Umbilical cord (tissue), 2 donors: ENCODE measurements around the gene MAP4K4. TPM values are rescaled to one million over a fixed set of nuclear protein-coding genes. Genes with fewer than 3 reads are reported as not detected.
"Not testable (repeated sequence)": the region's sequence is repeated elsewhere in the genome, so short reads cannot be mapped to it uniquely, and the experiment has no call there.

ENCODE experiments used
- DNase-seq: peaks from one replicate; pipeline ENCODE4 v3.0.0-alpha.2; 2015; ENCODE audit warnings: low spot score
- total RNA-seq: library from RNA; depleted of rRNA; stranded (reverse); fragments of >200 nt; gene quantifications from one replicate; pipeline ENCODE4 v1.2.3, GENCODE V29; 2014; ENCODE audit warnings: low replicate concordance; ENCODE audit not compliant: insufficient read depth

Gene MAP4K4
- total RNA-seq, 1 donor from 2014 or later, result 79.7 TPM

DNA sequence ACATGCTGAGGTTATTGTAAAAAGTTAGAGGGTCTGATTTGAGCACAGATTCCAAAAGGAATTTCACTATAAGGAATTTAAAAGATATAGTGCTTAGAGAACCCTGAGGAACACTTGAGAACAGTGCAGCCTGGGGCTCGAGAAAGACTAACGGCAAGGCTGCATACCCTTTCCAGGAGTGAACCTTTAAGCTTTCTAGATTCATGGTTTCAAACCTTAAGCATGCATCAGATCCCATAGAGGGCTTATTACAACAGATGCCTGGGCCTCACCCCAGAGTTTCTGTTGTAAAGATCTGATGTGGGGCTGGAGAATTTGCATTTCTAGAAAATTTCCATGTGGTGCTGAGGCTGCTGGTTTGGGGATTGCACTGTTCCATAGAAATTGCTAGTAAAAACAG, 203.7 kb downstream of the MAP4K4 start:
- DNase-seq, result no peak

DNA sequence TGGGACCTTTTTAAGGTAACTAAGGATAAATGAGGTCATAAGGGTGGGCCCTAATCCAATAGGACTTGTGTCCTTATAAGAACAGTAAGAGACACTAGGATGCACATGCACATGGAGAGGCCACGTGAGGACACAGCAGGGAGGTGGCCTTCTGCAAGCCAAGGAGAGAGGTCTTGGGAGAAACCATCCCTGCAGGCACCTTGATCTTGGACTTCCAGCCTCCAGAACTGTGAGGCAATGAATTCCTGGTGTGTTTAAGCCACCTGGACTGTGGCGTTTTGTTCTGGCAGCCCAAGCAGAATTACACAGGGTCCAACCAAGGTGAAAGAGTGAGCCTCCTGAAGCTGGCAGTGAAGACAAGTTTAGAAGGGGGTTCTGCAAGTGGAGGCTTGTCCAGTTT, 204.7 kb downstream of the MAP4K4 start:
- DNase-seq, result no peak

DNA sequence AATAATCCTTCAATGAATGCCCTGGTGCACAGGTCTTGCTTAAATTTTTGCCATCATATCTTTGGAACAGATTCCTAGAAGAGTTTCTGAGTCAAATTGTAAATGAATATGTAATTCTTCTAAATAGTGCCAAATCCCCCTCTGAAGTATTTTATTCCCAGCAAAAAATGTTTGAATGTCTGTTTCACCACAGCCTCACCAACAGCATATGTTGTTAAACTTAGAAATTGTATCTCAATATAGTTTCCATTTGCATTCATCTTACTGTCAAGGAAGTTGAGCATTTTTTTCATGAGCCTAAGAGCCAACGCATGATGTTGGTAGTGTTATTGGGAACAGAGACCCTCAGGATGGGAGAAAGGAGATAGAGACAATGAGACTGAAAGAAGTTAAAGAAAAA, 207.4 kb downstream of the MAP4K4 start:
- DNase-seq, result no peak

DNA sequence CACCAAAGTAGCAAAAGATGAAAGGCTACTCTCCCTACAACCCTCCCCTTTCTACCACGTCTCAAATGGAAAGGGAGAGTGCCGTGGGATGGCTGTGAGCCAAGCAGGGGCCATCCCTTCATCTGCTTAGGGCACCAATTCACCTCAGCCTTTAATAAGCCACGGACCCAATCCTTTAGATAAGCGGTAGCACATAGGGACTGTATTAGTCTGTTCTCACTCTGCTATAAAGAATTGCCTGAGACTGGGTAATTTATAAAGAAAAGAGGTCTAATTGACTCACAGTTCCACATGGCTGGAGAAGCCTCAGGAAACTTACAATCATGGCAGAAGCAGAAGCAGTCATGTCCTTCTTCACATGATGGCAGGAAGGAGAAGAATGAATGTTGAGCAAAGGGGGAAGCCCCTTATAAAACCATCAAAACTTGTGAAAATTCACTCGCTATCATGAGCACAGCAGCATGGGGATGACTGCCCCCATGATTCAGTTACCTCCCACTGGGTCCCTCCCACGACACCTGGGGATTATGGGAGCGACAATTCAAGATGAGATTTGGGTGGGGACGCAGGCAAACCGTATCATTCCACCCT, 208.3 kb downstream of the MAP4K4 start:
- DNase-seq, result no peak

DNA sequence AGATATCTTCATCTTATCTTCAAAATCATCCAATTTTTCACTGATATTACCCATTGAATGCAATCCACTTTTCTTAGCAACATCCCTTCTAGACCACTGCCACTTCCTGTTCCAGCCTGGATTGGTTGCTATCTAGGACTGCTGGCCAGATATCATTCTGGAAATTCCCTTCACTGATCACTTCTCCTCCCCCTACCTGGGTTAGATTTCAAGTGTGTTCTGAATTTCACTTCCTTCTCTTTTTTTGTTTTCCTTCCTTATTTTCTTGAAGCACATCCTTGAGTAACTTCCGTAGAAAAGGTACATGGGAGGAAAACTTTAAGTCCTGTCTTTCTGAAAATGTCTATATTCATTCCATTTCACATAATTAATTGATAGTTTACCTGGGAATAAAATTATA, 212.3 kb downstream of the MAP4K4 start:
- DNase-seq, result no peak

DNA sequence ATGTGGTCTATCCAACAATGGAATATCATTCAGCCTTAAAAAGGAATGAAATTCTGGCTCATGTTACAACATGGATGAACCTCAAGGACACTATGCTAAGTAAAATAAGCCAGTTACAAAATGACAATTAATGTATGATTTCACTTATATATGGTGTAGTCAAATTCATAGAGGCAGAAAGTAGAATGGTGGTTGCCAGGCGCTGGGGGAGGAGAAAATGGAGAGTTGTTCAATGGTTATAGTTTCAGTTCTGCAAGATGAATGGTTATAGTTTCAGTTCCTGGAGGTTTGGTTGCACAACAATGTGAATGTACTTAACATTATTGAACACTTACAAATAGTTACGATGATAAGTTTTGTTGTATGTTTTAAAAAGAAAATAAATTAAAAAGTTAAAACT, 215.0 kb downstream of the MAP4K4 start:
- no peak for DNase-seq

DNA sequence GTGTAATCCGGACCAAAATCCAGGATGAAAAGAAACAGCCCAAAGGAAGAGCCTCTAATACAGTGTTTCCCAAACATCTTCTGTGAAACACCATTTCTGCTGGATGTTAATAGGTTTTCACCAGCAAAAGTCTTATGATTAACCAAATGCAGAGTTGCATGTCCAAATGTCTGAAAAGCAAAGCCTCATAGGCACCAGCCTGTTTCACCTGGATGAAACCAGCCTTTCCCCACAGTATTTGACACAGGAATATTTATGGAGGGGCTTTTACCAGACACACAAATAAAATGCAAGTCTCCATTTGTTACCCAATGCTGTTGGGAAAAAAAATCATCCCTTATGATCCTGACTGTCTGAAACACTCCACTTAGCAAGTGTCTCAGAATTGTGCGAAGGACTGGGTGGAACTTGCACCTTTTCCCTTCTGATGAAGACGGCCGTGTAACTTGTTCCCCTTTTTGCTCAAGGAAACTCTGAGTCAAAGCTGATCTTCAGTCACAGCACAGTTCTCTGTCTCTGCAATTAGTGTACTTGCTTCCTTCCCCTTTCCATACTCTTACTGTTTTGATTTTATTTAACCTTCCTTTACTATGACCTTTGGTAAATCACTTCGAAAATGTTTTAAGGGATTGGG, 223.9 kb downstream of the MAP4K4 start:
- DNase-seq, result peak; percentile 45

DNA sequence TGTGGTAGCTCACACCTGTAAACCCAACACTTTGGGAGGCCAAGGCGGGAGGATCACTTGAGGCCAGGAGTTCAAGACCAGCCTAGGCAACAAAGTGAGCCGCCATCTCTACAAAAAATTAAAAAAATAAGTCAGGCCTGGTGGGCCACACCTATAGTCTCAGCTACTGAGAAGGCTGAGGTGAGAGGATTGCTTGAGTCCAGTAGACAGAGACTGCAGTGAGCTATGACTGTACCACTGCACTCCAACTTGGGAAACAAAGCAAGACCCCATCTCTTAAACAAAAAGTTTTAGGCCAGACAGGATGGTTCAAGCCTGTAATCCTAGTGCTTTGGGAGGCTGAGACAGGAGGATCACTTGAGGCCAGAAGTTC, 224.4 kb downstream of the MAP4K4 start:
- DNase-seq, result no peak

DNA sequence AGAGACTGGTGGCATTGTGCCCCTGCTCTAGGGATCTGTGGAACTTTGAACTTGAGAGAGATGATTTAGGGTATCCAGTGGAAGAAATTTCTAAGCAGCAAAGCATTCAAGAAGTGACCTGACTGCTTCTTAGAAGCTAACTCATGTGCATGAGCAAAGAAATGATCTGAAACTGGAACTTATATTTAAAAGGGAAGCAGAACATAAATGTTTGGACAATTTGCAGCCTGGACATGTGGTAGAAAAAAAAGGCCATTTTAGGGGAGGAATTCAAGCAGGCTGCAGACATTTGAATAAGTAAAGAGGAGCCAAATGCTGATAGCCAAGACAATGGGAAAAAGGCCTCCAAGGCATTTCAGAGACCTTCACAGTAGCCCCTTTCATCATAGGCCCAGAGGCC, 226.8 kb downstream of the MAP4K4 start:
- not testable (repeated sequence) for DNase-seq

DNA sequence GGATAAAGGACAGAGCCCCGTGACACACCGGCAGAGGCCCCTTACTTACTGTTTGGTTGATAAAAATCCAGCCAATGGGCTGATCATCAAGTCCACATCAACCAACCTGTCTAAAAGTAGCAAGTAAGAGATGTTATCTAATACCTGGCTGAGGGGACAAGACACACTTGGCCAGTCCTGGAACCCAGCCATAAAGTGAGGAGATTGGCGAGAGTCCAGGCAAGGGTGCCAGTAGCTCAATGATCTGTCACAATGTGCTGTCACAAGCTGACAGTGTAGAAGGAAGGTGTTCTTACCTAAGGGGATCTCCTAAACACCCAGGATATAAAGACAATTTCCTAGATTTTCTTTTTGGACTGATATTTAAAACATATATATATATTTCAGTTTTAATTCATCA, 232.5 kb downstream of the MAP4K4 start:
- DNase-seq, result no peak

DNA sequence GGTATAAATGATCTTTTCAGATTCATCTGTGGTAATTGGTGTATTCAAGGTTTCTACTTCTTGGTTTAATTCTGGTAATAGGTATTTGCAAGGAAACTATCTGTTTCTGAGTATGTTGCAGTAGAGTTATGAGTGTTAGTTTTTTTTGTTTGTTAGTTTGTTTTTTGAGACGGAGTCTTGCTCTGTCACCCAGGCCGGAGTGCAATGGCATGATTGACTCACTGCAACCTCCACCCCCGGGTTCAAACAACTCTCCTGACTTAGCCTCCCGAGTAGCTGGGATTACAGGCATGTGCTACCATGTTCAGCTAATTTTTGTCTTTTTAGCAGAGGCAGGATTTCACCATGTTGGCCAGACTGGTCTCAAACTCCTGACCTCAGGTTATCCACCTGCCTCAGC, 233.3 kb downstream of the MAP4K4 start:
- no peak for DNase-seq

DNA sequence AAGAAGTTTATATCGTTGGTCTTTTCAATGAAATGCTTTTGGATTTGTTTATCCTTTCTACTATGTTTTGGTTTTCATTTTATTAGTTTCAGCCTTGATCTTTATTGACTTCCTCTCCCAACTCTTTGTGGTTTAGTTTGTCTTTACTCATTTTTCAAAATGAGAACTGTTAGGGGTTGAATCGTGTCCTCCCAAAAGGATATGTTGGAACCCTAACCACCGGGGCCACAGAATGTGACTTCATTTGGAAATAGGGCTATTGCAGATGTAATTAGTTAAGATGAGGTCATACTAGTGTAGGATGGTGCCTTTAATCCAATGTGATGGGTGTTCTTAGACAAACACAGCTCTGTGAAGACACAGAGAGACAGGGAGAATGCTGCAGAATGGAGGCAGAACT, 233.9 kb downstream of the MAP4K4 start:
- no peak for DNase-seq

DNA sequence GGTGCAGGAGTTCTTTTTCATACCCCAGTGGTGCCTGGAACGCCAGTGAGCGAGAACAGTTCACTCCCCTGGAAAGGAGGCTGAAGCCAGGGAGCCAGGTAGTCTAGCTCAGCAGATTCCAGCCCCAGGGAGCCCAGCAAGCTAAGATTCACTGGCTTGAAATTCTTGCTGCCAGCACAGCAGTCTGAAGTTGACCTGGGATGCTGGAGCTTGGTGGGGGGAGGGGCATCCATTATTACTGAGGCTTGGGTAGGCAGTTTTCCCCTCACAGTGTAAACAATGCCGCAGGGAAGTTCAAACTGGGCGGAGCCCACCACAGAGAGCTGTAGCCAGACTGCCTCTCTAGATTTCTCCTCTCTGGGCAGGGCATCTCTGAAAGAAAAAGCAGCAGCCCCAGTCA, 238.3 kb downstream of the MAP4K4 start:
- not testable (repeated sequence) for DNase-seq

DNA sequence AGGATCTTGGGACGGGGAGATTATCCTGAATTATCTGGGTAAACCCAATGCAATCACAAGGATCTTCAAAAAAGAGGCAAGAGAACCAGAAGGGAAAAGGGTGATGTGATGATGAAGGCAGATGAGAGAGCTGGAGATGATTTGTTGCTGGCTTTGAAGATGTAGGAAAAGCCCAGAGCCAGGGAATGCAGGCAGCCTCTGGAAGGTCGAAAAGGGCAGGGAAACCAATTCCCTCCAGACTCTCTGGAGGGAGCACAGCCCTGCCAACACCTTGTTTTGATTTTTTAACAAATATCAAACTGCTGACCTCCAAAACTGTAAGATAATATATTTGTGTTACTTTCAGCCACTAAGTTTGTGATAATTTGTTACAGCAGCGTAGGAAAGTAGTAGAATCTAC, 245.3 kb downstream of the MAP4K4 start:
- no peak for DNase-seq

Other genes with a start within 250 kb of the MAP4K4 start
- 1.2 TPM for gene RFX8, start 222.6 kb upstream of the MAP4K4 start, total RNA-seq